Omental fat pad (tissue), 4 donors: Measurements from ENCODE around the gene CTDNEP1. TPM values are rescaled to one million over a fixed set of nuclear protein-coding genes. Genes with fewer than 3 reads are reported as not detected.

Source experiments
- ATAC-seq: fragments of 150-250 bp; one replicate; pipeline ENCODE4 v1.9.1; 2016; ENCODE audit warnings: mild to moderate bottlenecking, moderate library complexity; ENCODE audit not compliant: low FRiP score
- DNase-seq: peaks from one replicate; pipeline ENCODE4 v3.0.0-alpha.2; 2019; ENCODE audit warnings: low spot score
- total RNA-seq, 4 donors: library from RNA; depleted of rRNA; stranded (reverse); fragments of >200 nt; gene quantifications; one replicate each; pipeline ENCODE4 v1.1.0, GENCODE V29; 2016
- TF ChIP-seq, protein P1 (sequence below), 3 donors: fragments of 450-650 bp; IDR thresholded peaks; one replicate each; pipeline ENCODE4 v1.5.1; 2016 to 2017; ENCODE audit warnings: antibody characterized with exemption in 3 of 3, mild to moderate bottlenecking in 3 of 3, moderate library complexity in 2 of 3

The CTDNEP1 gene
- total RNA-seq, 4 donors from 2014 or later, result 47.9 to 66.2 (median 61.8) TPM

DNA sequence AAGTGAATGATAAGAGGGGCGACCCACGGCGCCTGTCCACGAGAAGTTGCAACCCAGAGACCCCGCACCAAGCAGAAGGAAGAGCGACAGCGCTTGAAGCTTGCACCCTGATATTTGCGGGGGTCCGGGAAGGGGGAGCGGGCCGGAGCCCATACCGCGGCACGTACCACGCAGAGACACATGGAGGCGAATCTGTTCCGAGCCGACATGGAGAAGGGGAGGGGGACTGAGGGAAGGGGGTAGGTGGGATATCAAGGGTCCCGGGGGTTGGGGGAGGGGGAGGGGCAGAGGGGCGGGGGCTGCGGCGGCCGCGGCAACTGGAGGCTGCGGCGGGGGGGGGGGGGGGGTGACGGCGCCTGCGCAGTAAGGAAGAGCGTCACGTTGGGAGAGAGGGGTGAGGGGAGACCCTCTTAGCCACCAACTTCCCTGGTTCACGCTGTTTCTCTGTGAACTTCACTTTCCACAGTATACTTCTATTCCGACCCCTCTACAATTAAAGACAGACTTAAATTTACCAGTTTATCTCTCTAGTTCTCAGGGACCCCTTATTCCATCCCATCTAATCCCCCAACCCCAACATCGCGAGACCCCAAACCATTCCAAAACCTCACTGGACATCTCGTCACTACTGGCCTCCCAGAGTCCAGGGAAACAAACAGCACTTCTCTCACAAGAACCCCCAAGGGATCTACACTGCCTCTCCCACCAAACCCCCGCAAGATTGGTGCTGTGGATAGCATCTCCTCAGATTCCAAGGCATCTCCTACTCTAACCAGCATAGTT is 39.9 kb downstream of the CTDNEP1 start:
- no peak for ATAC-seq
- TF ChIP-seq, protein P1, sequence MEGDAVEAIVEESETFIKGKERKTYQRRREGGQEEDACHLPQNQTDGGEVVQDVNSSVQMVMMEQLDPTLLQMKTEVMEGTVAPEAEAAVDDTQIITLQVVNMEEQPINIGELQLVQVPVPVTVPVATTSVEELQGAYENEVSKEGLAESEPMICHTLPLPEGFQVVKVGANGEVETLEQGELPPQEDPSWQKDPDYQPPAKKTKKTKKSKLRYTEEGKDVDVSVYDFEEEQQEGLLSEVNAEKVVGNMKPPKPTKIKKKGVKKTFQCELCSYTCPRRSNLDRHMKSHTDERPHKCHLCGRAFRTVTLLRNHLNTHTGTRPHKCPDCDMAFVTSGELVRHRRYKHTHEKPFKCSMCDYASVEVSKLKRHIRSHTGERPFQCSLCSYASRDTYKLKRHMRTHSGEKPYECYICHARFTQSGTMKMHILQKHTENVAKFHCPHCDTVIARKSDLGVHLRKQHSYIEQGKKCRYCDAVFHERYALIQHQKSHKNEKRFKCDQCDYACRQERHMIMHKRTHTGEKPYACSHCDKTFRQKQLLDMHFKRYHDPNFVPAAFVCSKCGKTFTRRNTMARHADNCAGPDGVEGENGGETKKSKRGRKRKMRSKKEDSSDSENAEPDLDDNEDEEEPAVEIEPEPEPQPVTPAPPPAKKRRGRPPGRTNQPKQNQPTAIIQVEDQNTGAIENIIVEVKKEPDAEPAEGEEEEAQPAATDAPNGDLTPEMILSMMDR (IDR thresholded peaks at IDR 0.05), result no peak
- no peak for DNase-seq

DNA sequence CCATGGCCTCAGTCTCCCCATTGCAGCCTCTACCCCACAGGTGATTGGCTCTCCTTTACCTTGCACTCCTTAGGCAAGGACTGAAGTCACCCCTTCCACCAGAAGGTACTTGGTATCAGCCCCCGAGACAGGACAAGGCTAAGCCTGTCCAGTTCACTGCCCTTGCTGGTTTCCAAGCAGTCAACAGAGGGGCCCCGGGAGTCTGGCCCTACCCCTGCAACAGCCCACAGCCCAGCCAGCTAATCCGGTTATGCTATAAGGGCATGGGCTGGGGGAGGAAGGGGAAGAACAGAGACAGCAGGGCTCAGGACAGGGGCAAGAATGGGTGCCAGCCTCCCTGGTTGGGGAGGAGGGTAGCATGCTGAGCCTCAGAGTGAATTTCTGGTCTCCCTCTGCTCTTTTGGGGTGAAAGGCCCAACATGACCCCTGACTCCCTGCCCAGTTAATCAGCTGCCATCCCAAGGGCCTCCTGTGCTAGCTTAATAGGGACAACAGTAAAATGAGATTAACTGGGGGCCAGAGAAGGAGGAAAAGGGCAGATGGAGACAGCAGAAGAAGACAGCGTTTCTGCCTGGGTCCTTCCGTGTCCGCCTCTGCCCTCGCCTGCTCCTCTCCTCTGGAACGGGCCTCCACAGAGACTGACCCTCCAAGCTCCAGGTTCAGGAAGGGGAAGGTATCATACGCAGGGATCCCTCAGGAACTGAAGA is 42.6 kb downstream of the CTDNEP1 start:
- no peak for ATAC-seq
- DNase-seq, result no peak
- TF ChIP-seq, protein P1 (IDR thresholded peaks at IDR 0.05), result no peak

DNA sequence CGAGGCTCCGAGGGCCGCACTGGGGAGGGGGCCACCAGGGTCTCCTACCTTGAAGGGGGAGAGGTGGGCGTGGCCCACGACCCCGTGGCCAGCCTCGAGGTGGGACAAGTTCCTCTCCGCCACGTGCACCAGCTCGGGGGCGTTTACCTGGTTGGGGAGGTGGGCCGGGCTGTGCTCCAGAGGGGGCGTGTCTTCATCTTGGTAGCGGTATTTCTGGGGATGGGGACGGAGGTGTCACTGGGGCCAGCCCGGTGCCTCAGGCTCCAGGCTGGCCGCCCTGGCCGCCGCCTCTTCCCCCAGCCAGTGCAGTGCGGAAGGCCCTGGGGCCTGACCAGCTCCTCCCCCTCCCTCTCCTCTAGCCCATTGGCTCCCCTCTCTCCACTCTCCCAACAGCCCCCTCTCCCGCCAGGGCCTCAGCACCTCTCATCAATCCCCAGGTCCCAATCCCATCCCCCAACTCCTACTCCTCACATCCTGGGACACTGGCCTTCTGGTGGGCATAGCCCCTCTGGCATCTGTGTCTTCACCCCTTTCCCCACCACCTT is 43.4 kb downstream of the CTDNEP1 start:
- no peak for ATAC-seq

GRCh38 chr17:7207120-7208001 is 44.2 kb downstream of the CTDNEP1 start:
- TF ChIP-seq, protein P1 (IDR thresholded peaks at IDR 0.05), result no peak
- DNase-seq (no peak), ATAC-seq (no peak)

More for the DNA sequence above, 43.4 kb downstream of the CTDNEP1 start:
- TF ChIP-seq, protein P1 (IDR thresholded peaks at IDR 0.05), result no peak
- DNase-seq, result no peak

- TF ChIP-seq, protein P1 (IDR thresholded peaks at IDR 0.05), result no peak
- ATAC-seq (no peak), DNase-seq (no peak)
Observed at GRCh38 chr17:7205561-7205960, 46.0 kb downstream of the CTDNEP1 start.

GRCh38 chr17:7204828-7205461 is 46.6 kb downstream of the CTDNEP1 start:
- TF ChIP-seq, protein P1 (IDR thresholded peaks at IDR 0.05), result no peak
- DNase-seq (peak; percentile 71), ATAC-seq (peak; percentile 83)
